HG02852 (cell line): ENCODE data around the gene TBC1D22A.

Experiments used
- ATAC-seq: cut with Tn5 transposase; IDR thresholded peaks from one replicate; pipeline ENCODE4 v1.9.1; 2021; ENCODE audit warnings: mild to moderate bottlenecking, moderate library complexity; ENCODE audit not compliant: unreplicated experiment

The TBC1D22A gene

DNA sequence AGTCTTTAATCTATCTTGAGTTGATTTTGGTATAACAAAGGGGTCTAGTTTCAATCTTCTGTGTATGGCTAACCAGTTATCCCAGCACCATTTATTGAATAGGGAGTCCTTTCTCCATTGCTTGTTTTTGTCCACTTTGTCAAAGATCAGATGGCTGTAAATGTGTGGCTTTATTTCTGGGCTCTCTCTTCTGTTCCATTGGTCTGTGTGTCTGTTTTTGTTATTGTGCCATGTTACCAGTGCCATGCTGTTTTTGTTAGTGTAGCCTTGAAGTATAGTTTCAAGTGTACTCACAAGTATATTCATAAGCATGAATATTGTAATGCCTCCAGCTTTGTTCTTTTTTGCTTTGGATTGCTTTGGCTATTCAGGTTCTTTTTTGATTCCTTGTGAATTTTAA is 159.6 kb downstream of the TBC1D22A start:
- no peak for ATAC-seq

DNA sequence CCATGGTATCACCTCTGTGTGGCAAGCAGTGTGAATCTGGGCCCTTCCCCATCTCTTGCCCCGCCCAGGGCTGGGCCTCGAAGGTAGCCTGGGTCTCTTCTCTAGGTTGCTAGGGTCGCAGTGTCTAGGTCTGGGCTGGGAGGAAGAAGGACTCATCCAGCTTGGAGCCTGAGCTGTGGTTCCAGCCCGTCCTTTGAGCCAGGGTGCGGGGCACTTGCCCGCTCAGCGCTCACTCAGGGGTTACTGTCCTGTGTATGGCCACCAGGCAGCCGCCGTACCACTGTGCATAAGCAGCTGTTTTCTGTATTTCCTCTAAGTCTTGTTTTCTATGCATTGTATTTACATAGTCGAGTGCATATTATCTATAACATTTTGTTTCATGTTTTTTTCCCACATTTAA is 160.9 kb downstream of the TBC1D22A start:
- no peak for ATAC-seq

DNA sequence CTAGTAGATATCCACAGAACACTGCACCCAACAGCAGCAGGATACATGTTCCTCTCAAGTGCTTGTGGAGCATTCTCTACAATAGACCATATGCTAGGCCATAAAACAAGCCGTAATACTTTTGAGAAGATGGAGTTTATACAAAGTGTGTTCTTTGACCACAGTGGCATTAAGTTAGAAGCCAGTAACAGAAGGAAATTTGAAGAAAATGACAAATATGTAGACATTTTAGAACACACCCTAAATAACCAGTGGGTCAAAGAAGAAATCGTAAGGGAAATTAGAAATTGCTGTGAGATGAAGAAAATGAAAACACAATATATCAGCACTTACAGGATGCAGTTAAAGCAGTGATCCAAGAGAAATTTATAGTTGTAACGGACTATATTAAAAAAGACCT is 163.4 kb downstream of the TBC1D22A start:
- ATAC-seq: no peak

DNA sequence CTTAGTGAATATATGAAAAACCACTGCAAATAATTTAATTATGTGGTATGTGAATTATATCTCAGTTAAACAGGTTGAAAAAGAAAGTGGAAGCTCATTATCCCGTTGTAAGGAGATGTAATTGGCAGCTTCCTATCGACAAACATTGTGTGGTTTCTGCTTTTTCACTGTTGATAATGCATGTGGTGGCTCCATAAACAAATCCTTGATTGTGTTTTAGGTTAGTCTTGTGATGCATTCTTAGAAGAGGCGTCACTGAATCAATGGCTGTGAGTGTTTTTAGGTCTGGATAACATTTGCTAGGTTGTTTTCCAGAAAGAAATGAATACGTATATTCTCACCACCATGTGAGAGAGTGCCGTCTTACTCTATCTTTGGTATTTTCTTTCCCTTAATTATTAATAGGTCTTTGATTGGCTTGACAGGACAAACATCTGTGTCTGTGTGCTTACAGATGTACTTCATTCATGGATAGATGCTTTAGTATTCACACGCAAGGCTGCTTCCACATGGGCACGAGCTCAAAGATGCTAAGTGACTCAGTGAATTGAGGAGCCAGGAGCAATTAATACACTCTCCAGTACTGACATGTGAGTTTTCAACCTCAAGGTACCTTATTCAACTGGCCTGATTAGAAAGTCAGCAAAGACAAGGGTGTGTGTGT is 166.7 kb downstream of the TBC1D22A start:
- ATAC-seq: no peak

DNA sequence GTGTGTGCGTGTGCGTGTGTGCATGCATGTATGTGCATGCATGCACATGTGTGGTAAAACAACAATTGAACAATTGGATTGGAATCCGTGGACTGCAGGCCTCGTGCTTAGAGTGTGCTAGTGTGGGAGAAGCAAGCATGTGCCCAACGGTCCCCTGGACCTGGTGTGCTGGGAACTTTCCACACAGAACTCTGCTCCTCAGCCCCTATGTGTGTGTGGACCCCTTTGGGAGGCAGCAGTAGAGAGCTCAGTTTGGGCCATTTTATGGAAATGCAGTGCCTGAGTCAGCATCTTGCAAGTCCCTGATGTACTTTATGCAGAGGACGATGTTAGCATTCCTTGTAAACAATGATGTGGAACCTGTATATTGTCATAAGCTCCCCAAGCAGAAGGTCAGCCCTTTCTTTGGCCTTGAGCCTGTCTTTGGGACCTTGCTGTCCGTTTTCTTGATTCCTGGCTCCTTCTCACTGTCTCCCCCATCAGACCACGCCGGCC is 167.3 kb downstream of the TBC1D22A start:
- no peak for ATAC-seq

DNA sequence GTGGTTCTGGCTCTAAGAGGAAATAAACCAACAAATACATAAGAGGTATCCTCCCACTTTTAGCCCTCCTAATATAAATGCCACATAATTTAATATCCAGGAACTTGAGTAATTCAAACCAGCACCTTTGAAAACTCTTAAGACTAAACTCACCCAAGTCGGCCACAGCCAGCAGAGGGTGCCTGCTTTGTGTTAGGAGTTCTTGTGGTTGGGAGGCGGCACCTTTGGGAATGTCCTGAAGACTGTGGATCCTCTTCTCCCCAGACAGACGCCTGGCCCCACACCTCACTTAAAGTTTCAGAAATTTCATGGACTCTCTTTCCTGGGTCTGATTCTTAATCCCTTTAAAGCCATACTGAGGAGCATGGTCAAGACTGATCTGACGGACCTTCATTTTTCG is 169.0 kb downstream of the TBC1D22A start:
- no peak for ATAC-seq

DNA sequence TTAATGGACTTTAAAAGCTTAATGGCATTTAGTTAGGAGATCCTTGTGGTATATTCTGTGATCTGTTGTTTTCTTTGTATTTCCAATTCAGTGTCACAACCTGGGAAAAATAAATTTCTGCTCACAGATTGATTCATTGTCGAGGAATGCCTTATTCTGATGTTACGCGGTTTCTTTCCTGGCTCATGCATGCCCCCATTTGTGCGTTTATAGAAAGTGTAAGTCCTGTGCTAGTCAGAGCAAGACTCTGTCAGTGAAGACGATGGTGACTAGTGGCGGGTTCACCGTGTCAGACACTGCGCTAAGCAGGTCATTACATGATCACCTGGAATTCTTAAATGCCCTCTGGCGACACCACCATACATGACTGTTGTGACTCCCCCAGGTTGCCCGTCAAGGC is 169.4 kb downstream of the TBC1D22A start:
- ATAC-seq: no peak

DNA sequence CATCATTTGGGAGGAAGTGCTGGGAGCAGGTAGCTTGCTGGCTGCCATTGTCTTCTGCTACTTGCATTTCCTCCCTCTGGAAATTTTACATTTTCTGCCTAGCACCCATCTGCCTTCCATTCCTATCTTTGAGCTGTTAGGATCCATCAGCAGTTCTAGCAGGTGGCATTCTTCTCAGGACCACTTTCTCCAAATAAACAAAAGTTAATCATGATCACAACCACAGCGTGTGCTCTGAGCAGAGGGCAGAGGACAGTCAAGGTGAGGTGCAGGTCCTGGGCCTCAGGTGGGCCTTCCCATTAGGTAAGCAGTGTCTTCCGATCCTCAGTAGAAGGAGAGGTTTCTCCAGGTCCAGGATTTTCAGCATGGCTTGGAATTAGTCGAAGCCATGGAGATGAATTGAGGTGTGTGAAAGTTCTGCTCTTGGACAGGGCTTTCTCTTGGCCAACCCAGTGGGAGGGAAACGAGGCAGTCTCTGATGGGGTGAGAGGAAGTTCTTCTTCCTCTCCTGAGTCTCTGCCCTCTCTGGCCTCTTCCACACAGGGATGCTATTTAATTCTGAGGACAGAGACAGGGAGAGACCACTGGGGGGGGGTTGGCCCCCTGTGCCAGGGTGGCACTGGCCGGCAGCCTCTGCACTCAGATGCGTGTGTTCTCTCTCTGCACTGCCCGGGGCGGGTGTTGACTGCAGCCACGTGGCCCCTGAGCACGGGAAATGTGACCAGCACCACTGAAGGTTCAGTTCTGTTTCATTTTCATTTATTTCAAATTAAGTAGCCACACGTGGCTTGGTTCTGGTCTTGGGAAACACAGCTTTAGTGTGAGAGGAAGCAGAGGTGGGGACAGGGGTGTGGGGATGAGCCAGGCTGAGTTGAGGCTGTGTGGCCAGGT is 170.8 kb downstream of the TBC1D22A start:
- ATAC-seq: no peak

DNA sequence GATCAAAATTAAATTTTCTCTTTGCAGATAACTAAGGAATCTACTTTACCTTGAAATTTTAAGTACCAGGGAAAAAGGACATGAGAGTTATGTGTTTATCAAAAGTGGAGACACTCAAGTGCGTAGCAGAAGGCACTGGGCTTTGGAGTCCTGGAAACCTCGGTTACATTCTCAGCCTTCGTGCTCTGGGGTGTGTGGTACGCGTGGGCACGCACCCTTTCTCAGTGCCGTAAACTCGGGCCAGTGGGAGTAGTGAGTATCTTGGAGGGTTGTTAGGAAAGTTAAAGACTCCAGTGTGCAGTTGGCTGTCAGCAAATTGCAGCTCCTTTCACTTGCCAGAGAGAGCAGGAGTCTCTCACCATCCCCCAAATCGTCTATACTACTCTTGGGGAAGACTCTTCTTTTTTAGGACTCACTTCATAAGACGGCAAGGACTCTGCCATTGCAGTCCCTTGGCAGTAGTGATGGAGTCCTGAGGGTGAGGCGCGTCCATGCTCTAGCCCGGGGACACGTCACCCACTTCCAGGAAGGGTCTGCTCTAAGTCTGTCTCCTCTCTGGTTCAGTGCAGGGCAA is 171.8 kb downstream of the TBC1D22A start:
- no peak for ATAC-seq

DNA sequence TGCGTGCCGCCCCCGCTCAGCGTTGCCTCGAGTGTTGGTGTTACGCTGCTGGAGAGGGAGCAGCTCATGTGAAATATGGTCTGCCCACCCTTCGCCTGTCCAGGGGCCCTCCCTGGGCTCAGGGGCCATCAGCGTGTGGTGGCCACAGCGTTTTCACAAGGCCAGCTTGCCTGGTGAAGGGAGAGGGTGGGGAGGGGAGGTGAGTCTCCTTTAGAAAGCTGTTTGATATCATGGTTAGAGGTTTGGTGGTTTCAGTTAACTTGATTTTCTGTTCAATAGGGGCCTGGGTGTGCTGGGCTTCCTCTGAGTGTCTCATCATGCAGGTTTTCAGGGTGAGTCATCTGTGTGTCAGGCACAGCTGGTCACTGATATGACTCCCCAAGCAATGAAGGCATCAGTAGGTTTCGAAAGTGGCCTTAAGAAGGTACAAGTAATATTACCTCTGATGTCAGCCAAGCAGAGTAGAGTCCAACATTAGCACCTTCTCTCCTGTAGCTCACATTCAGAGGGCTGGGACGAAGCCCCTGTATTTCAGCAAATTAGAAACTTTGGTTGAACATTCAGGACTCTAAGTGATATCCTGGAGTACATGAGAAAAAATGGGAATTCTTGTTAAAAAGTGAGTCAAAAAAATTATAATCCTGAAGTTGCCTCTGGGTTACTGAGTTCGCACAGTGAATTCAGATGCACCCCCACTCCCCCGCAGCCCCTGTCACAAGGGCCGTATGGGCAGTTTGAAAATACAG is 172.5 kb downstream of the TBC1D22A start:
- ATAC-seq: no peak

DNA sequence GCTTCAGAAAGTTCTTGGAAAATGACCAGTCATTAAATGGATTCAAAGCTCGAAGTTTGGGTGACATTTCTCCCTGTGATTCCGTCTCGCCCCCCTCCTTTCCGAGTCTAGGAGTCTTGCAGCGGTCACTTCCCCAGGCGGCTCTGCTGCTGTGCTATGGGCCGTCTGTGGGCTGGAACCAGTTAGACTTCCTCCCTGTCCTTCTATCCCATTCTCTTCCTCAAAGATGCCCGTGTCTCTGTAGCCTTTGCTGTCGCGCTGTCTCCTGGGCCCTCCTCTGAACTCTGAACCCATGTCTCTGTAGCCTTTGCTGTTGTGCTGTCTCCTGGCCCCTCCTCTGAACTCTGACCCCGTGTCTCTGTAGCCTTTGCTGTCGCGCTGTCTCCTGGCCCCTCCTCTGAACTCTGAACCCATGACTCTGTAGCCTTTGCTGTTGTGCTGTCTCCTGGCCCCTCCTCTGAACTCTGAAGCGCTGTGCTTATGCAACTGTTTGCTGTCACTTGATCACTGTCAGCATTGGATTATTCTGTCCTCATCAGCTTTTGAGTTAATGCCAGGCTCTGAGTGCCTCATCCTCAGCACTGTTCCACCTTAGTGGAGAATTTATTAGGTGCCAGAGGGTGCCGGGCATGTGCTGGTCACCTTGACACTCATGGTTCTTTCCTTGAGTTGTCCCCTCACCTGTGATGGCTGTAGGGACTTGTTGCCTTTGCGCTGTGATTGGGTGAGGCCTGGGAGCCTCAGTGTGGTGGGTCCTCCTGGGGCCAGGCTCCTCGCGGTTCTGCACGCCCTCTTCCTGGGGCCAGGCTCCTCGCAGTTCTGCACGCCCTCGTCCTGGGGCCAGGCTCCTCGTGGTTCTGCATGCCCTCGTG is 173.3 kb downstream of the TBC1D22A start:
- ATAC-seq: no peak

DNA sequence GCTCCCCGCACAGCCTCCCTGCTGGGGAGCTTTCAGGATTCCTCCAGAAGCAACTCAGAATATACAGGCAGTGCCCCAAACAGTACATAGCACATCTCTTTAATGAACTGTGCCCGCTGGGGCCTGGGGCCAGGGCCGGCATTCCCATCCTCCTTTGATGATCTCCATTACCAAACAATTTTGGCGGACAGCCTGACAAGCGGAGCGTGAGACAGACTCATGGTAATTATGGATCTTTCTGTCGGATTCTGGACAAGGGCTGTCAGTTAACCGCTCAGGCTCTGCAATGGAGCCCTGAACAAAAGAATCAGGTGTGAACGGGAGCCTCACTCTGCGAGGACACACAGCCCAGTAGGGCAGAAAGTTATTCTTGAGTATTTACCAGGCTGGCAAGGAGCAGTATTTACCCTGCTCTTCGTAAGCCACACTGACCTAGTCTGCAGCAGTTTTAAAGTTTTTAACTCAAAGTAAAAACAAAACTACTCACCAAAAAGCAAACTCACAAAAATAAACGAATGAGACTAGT is 174.0 kb downstream of the TBC1D22A start:
- no peak for ATAC-seq

DNA sequence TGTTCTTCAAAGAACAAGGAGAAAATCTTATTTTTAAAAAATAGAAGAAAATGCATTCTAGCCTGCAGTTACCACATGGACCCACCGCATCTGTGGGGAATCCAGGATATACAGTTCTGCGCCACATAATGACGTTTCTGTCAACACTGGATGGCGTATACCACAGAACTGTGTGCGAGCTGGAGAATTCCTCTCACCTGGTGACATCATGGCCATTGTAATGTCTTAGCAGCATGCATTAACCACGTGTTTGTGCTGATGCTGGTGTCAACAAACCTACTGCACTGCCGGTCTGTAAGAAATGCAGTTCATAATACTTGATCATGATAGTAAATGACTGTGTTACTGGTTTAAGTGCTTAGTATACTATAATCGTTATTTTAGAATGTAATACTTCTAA is 174.7 kb downstream of the TBC1D22A start:
- ATAC-seq: no peak

DNA sequence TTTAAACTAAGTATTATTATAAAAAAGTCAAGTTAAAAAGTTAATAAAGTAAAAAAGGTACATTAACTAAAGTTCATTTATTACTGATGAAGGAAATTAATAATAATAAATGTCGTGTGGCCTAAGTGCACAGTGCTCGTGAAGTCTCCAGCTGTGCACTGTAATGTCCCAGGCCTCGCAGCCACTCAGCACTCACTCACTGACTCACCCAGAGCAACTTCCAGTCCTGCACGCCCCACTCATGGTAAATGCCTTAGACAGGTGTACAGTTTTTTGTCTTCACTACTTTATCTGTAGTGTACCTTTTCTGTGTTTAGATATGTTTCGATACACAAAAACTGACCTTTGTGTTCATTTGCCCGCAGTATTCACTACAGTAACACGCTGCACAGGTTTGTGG is 175.5 kb downstream of the TBC1D22A start:
- no peak for ATAC-seq

DNA sequence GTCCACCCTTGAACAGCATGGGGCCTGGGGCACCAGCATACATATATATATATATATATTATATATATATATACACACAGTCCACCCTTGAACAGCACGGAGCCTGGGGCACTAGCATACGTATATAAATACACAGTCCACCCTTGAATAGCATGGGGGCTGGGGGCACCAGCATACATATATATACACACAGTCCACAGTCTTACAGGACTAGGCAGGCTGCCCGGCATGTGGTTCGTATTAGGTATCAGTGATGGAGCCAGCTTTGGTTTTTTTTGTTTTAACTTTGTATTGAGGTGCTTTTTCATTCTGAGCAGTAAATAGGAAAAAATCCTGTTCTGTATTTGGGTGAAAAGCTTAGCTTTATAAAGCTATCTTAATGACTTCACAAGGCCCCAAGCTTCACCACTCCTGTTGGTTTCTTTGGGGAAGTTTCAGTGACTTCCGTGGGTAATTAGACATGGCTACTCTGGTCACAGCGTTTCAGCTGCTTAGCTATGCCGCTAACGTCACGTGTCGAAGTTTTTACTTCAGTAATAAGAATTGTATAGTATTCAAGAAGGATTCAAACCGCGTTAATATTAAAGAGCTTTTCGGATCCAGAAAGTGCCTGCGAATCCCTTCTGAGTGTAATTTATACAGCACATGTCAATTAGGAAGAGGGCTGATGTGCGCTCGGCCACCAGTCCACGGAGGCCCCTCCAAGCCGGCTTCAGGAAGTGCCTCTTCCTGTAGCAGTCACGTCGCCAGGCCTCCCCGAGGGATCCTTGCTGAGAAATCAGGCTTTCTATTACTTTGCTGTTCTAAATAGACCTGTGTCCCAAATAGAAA is 179.7 kb downstream of the TBC1D22A start:
- ATAC-seq: no peak

DNA sequence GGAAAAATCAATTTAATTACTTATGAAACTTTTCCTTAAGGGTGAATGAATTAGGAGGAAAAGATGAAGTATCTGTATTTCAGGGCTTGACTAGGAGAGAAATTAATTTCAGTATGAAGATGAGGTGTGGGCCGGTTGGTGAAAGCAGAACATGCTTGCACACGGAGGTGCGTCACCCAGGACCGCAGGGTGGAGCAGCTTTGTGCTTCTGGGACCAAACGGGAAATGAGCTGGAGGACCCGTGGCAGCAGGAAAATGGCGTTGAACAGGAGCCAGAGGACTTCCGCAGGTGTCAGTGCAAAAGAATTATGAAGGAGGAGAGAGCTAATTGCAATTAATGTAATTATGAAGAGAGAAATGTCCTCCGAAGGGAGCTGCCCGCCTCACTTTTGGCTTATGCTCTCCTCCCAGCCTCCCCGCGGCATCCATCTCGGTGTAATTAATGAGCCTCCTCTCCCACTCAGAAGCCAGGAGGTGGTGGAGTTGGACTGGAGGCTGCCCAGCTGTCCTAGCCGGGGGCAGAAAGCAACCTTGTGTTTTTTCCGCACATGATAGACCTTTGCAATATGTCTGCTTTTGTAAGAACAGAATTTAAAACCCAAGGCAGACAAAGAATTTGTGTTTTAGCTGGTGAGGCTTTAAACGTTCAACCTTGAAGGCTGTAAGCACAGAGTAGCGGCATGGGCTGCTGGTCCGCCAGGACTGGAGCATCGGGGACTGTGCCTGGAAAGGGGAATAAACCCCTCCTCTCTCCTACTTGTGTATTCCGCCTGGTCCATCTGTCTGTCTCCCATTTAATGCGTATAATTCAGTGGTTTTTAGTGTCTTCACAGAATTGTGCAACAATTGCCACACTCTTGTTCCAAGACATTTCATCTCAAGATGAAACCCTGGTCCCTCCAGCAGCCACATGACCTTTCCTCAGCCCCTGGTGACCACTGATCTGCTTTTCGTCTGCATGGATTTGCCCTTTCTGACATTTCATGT is 180.6 kb downstream of the TBC1D22A start:
- ATAC-seq: no peak

DNA sequence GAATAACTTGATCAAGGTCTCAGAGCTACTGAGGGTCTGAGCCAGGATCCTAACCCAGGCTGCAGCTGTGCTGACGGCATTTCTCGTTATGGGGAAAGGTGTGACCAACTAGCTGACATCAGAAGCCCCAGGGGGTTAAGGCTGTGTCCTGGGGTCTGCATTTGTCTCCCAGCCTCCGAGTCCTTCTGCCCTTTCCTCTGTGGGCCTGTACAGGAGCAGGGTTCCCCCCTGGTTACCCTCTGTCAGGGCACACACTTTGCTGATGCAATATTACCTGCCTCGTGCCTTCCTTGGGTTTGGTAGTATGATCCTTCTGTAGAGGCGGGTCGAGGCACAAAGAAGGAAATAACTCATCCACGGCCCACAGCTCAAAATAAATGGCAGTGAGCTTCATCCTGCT is 183.0 kb downstream of the TBC1D22A start:
- ATAC-seq: no peak

DNA sequence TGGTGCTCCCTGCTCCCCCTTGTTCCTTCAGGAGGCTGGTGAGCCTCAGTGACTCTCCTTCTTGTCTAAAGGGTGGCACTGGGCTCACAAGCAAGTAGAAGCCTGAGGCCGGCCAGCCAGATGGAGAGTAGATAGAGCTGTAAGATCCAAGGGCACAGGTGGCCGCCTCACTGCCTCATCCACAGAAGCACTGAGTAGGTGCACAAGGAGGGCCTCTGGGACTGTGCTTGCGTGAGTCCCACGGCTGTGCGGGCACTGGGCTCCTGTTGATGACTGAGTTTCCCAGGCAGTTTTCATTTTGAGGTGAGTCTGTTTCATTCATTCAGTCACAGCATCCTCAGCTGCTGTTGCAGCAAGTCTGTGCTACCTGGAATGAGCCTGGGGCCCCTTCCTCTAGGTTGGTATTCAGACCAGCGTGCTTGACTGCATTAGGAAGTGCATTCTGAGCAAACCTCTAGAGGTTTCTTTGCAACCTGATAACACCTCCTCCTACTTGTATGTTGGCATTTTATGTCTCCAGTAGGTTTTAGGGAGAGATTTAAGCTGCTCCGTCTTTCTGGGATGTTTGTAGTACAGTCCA is 184.0 kb downstream of the TBC1D22A start:
- ATAC-seq: no peak
